Sigmoid colon (tissue), 7 donors: Measurements from ENCODE around the gene KCTD17. TPM values are rescaled to one million over a fixed set of nuclear protein-coding genes. Genes with fewer than 3 reads are reported as not detected.

Experiments
- DNase-seq: peaks from one replicate; pipeline ENCODE4 v3.0.0-alpha.2; 2019
- H3K27ac ChIP-seq, 4 donors: fragments of 200-600 bp; sonication (generic); one replicate each; pipeline ENCODE4 v1.5.1; 2016 to 2019; ENCODE audit warnings: mild to moderate bottlenecking in 1 of 4
- H3K27me3 ChIP-seq, 3 donors: fragments of 200-600 bp; sonication (generic); one replicate each; pipeline ENCODE4 v1.5.1; 2019; ENCODE audit warnings: mild to moderate bottlenecking in 1 of 3
- H3K36me3 ChIP-seq, 4 donors: fragments of 200-600 bp; sonication (generic); one replicate each; pipeline ENCODE4 v1.5.1; 2016 to 2019
- H3K4me1 ChIP-seq, 4 donors: fragments of 200-600 bp; sonication (generic); one replicate each; pipeline ENCODE4 v1.5.1; 2017 to 2019
- H3K4me3 ChIP-seq, 4 donors: fragments of 200-600 bp; sonication (generic); one replicate each; pipeline ENCODE4 v1.5.1; 2017 to 2019; ENCODE audit warnings: mild to moderate bottlenecking in 2 of 4, moderate library complexity in 1 of 4
- H3K9me3 ChIP-seq, 4 donors: fragments of 200-600 bp in 3 of 4; sonication (generic) in 3 of 4; one replicate each; pipeline versions ENCODE4 v1.5.1 to v1.6.1; 2013 to 2019
- CTCF ChIP-seq, 4 experiments: fragments of 450-650 bp in 3 of 4; fragments of 200-600 bp in 1 of 4; IDR thresholded peaks; one replicate each; pipeline ENCODE4 v1.5.1; 2016 to 2019; ENCODE audit warnings: antibody characterized with exemption in 4 of 4, mild to moderate bottlenecking in 3 of 4, moderate library complexity in 2 of 4
- EP300 ChIP-seq, 4 donors: sonication (generic); formaldehyde crosslinking; IDR thresholded peaks; one replicate each; pipeline ENCODE4 v1.6.1; 2017; ENCODE audit warnings: antibody characterized with exemption in 4 of 4
- POLR2A ChIP-seq, 2 donors: fragments of 450-650 bp; IDR thresholded peaks; one replicate each; pipeline ENCODE4 v1.6.1; 2016; ENCODE audit warnings: antibody characterized with exemption in 2 of 2, mild to moderate bottlenecking in 2 of 2, moderate library complexity in 2 of 2
- POLR2AphosphoS5 ChIP-seq, 4 donors: sonication (generic); formaldehyde crosslinking; IDR thresholded peaks; one replicate each; pipeline ENCODE4 v1.6.1; 2017; ENCODE audit warnings: antibody characterized with exemption in 4 of 4
- WGBS, 2 donors: extraction: QIAGEN DNeasy Blood & Tissue Kit; methylation state at CpG; one replicate each; pipeline ENCODE4 v1.1.7; 2013; 5-methylcytosine and 5-hydroxymethylcytosine counted together
- intact Hi-C: fragments of 100-400 bp; cut with DNase I; formaldehyde crosslinking; loops from one replicate; pipeline ENCODE4 v1.15.1; 2023
- polyA plus RNA-seq, 3 donors: library from polyadenylated mRNA; stranded (reverse); fragments of 200-250 nt; gene quantifications; one replicate each; pipeline ENCODE4 v1.2.3, GENCODE V29; 2013
- total RNA-seq, 4 donors: library from RNA; depleted of rRNA; stranded (reverse); fragments of >200 nt; gene quantifications; one replicate each; pipeline ENCODE4 v1.1.0, GENCODE V29; 2016
- donor health status: healthy with polysubstance abuse.
- donor health status: Bipolar disorder and iron deficiency.
- donor health status: healthy.

Gene KCTD17
- total and polyA plus RNA-seq, 7 donors = 17.8 to 55.5 (median 30.1) TPM

- DNase-seq = no peak
- TF ChIP-seq EP300 (IDR thresholded peaks at IDR 0.05) (no peak), POLR2AphosphoS5 (IDR thresholded peaks at IDR 0.05) (no peak)
- H3K27me3 ChIP-seq = peaks cover 0 to 3% (median 0%) of the 10 kb centered on the region in 3 donors
- no peaks in the 10 kb centered on the region for H3K36me3 ChIP-seq
- H3K4me1 ChIP-seq = peaks cover 0 to 7% (median 3%) of the 10 kb centered on the region in 4 donors
- no peak overlapping the region for H3K4me3 ChIP-seq
- intact Hi-C loops = no loop called here
- H3K27ac ChIP-seq = no peak overlapping the region
- no peaks in the 10 kb centered on the region for H3K9me3 ChIP-seq
- 51 to 77% methylated on average over 2 of the region's 2 CpGs for WGBS, 2 donors
These were observed 43.2 kb upstream of the KCTD17 start for GRCh38 chr22:37008365-37008764.

GRCh38 chr22:37009490-37009889, 42.1 kb upstream of the KCTD17 start:
- Histone ChIP-seq H3K4me1 (peaks cover 0 to 7% (median 3%) of the 10 kb centered on the region in 4 donors), H3K36me3 (no peaks in the 10 kb centered on the region), H3K27ac (no peak overlapping the region), H3K4me3 (no peak overlapping the region), H3K9me3 (no peaks in the 10 kb centered on the region), H3K27me3 (no peaks in the 10 kb centered on the region)
- WGBS, 2 donors = 81 to 84% methylated on average over 2 of the region's 2 CpGs
- intact Hi-C loops = no loop called here
- no peak for TF ChIP-seq POLR2A (IDR thresholded peaks at IDR 0.05)
- no peak for TF ChIP-seq EP300 (IDR thresholded peaks at IDR 0.05)
- TF ChIP-seq POLR2AphosphoS5 (IDR thresholded peaks at IDR 0.05) = no peak
- no peak for TF ChIP-seq CTCF (IDR thresholded peaks at IDR 0.05)
- no peak for DNase-seq

GRCh38 chr22:37010174-37010573, 41.4 kb upstream of the KCTD17 start:
- no peak for DNase-seq
- Histone ChIP-seq H3K9me3 (no peaks in the 10 kb centered on the region), H3K27ac (no peak overlapping the region), H3K27me3 (no peaks in the 10 kb centered on the region), H3K4me3 (no peak overlapping the region), H3K36me3 (no peaks in the 10 kb centered on the region), H3K4me1 (peaks cover 0 to 9% (median 3%) of the 10 kb centered on the region in 4 donors)
- no peak for TF ChIP-seq EP300 (IDR thresholded peaks at IDR 0.05)
- no peak for TF ChIP-seq CTCF (IDR thresholded peaks at IDR 0.05)
- TF ChIP-seq POLR2AphosphoS5 (IDR thresholded peaks at IDR 0.05) = no peak
- no peak for TF ChIP-seq POLR2A (IDR thresholded peaks at IDR 0.05)
- intact Hi-C loops = no loop called here
- 70 to 88% methylated on average over 4 of the region's 4 CpGs for WGBS, 2 donors

- Histone ChIP-seq H3K36me3 (no peaks in the 10 kb centered on the region), H3K9me3 (no peaks in the 10 kb centered on the region), H3K27ac (no peak overlapping the region), H3K4me3 (no peak overlapping the region), H3K27me3 (no peaks in the 10 kb centered on the region), H3K4me1 (peaks cover 0 to 14% (median 3%) of the 10 kb centered on the region in 4 donors)
- intact Hi-C loops = no loop called here
- DNase-seq = no peak
- TF ChIP-seq EP300 (IDR thresholded peaks at IDR 0.05) (no peak), CTCF (IDR thresholded peaks at IDR 0.05) (no peak), POLR2A (IDR thresholded peaks at IDR 0.05) (no peak), POLR2AphosphoS5 (IDR thresholded peaks at IDR 0.05) (no peak)
- 69 to 89% methylated on average over 20 of the region's 20 CpGs for WGBS, 2 donors
These were observed 40.6 kb upstream of the KCTD17 start for GRCh38 chr22:37010976-37011375.

- peaks cover 0 to 15% (median 5%) of the 10 kb centered on the region in 4 donors for H3K4me1 ChIP-seq
- 95 to 97% methylated on average over 3 of the region's 3 CpGs for WGBS, 2 donors
- intact Hi-C loops = no loop called here
- no peak overlapping the region for H3K4me3 ChIP-seq
- H3K27ac ChIP-seq = no peak overlapping the region
- TF ChIP-seq POLR2A (IDR thresholded peaks at IDR 0.05) (no peak), POLR2AphosphoS5 (IDR thresholded peaks at IDR 0.05) (no peak), CTCF (IDR thresholded peaks at IDR 0.05) (no peak), EP300 (IDR thresholded peaks at IDR 0.05) (no peak)
- no peaks in the 10 kb centered on the region for H3K9me3 ChIP-seq
- H3K27me3 ChIP-seq = no peaks in the 10 kb centered on the region
- no peak for DNase-seq
- no peaks in the 10 kb centered on the region for H3K36me3 ChIP-seq
These were observed 40.1 kb upstream of the KCTD17 start for GRCh38 chr22:37011472-37011871.
